ENCODE results near the gene ALK.

Gene ALK

GRCh38 chr2:29599946-29600345, 321.4 kb downstream of the ALK start:
- no peak overlapping the region for H3K9ac ChIP-seq (ENCODE audit: low read length)
- H3K27me3 ChIP-seq (ENCODE audit: control insufficient read depth, insufficient read depth, low read length), result no peaks in the 10 kb centered on the region
- no peaks in the 10 kb centered on the region for H3K4me1 ChIP-seq (ENCODE audit: control insufficient read depth, insufficient read depth, low read length)
- no peaks in the 10 kb centered on the region for H3K36me3 ChIP-seq (ENCODE audit: control insufficient read depth, insufficient read depth, low read length)
- H3K27ac ChIP-seq (ENCODE audit: low read depth, low read length), result no peak overlapping the region
- H3K4me3 ChIP-seq (ENCODE audit: low read length), result no peak overlapping the region

- no peaks in the 10 kb centered on the region for H3K4me1 ChIP-seq (ENCODE audit: control insufficient read depth, insufficient read depth, low read length)
- no peaks in the 10 kb centered on the region for H3K36me3 ChIP-seq (ENCODE audit: control insufficient read depth, insufficient read depth, low read length)
- no peaks in the 10 kb centered on the region for H3K27me3 ChIP-seq (ENCODE audit: control insufficient read depth, insufficient read depth, low read length)
- no peak overlapping the region for H3K9ac ChIP-seq (ENCODE audit: low read length)
- no peak overlapping the region for H3K27ac ChIP-seq (ENCODE audit: low read depth, low read length)
- H3K4me3 ChIP-seq (ENCODE audit: low read length), result no peak overlapping the region
Measured at GRCh38 chr2:29598978-29599377, 322.4 kb downstream of the ALK start.

GRCh38 chr2:29597035-29597434, 324.4 kb downstream of the ALK start:
- H3K9ac ChIP-seq (ENCODE audit: low read length), result no peak overlapping the region
- H3K36me3 ChIP-seq (ENCODE audit: control insufficient read depth, insufficient read depth, low read length), result no peaks in the 10 kb centered on the region
- no peaks in the 10 kb centered on the region for H3K4me1 ChIP-seq (ENCODE audit: control insufficient read depth, insufficient read depth, low read length)
- no peak overlapping the region for H3K4me3 ChIP-seq (ENCODE audit: low read length)
- H3K27me3 ChIP-seq (ENCODE audit: control insufficient read depth, insufficient read depth, low read length), result no peaks in the 10 kb centered on the region
- H3K27ac ChIP-seq (ENCODE audit: low read depth, low read length), result no peak overlapping the region

- Histone ChIP-seq H3K27me3 (ENCODE audit: control insufficient read depth, insufficient read depth, low read length) (no peaks in the 10 kb centered on the region), H3K4me3 (ENCODE audit: low read length) (no peak overlapping the region), H3K4me1 (ENCODE audit: control insufficient read depth, insufficient read depth, low read length) (no peaks in the 10 kb centered on the region), H3K9ac (ENCODE audit: low read length) (no peak overlapping the region), H3K36me3 (ENCODE audit: control insufficient read depth, insufficient read depth, low read length) (no peaks in the 10 kb centered on the region), H3K27ac (ENCODE audit: low read depth, low read length) (no peak overlapping the region)
Measured at GRCh38 chr2:29596584-29596983, 324.8 kb downstream of the ALK start.

GRCh38 chr2:29591600-29591999, 329.8 kb downstream of the ALK start:
- H3K36me3 ChIP-seq (ENCODE audit: control insufficient read depth, insufficient read depth, low read length), result no peaks in the 10 kb centered on the region
- no peaks in the 10 kb centered on the region for H3K27me3 ChIP-seq (ENCODE audit: control insufficient read depth, insufficient read depth, low read length)
- H3K4me1 ChIP-seq (ENCODE audit: control insufficient read depth, insufficient read depth, low read length), result no peaks in the 10 kb centered on the region
- no peak overlapping the region for H3K4me3 ChIP-seq (ENCODE audit: low read length)
- no peak overlapping the region for H3K27ac ChIP-seq (ENCODE audit: low read depth, low read length)
- no peak overlapping the region for H3K9ac ChIP-seq (ENCODE audit: low read length)

- no peaks in the 10 kb centered on the region for H3K27me3 ChIP-seq (ENCODE audit: control insufficient read depth, insufficient read depth, low read length)
- H3K27ac ChIP-seq (ENCODE audit: low read depth, low read length), result no peak overlapping the region
- H3K36me3 ChIP-seq (ENCODE audit: control insufficient read depth, insufficient read depth, low read length), result no peaks in the 10 kb centered on the region
- H3K4me1 ChIP-seq (ENCODE audit: control insufficient read depth, insufficient read depth, low read length), result no peaks in the 10 kb centered on the region
- no peak overlapping the region for H3K4me3 ChIP-seq (ENCODE audit: low read length)
- no peak overlapping the region for H3K9ac ChIP-seq (ENCODE audit: low read length)
Measured at GRCh38 chr2:29590211-29590610, 331.2 kb downstream of the ALK start.

- no peaks in the 10 kb centered on the region for H3K27me3 ChIP-seq (ENCODE audit: control insufficient read depth, insufficient read depth, low read length)
- H3K4me3 ChIP-seq (ENCODE audit: low read length), result no peak overlapping the region
- no peaks in the 10 kb centered on the region for H3K4me1 ChIP-seq (ENCODE audit: control insufficient read depth, insufficient read depth, low read length)
- no peak overlapping the region for H3K9ac ChIP-seq (ENCODE audit: low read length)
- no peak overlapping the region for H3K27ac ChIP-seq (ENCODE audit: low read depth, low read length)
- H3K36me3 ChIP-seq (ENCODE audit: control insufficient read depth, insufficient read depth, low read length), result no peaks in the 10 kb centered on the region
Measured at GRCh38 chr2:29589440-29590103, 331.8 kb downstream of the ALK start.

GRCh38 chr2:29587402-29588190, 333.8 kb downstream of the ALK start:
- Histone ChIP-seq H3K9ac (ENCODE audit: low read length) (no peak overlapping the region), H3K4me1 (ENCODE audit: control insufficient read depth, insufficient read depth, low read length) (no peaks in the 10 kb centered on the region), H3K27ac (ENCODE audit: low read depth, low read length) (no peak overlapping the region), H3K27me3 (ENCODE audit: control insufficient read depth, insufficient read depth, low read length) (no peaks in the 10 kb centered on the region), H3K4me3 (ENCODE audit: low read length) (no peak overlapping the region), H3K36me3 (ENCODE audit: control insufficient read depth, insufficient read depth, low read length) (no peaks in the 10 kb centered on the region)

GRCh38 chr2:29586919-29587318, 334.5 kb downstream of the ALK start:
- Histone ChIP-seq H3K4me1 (ENCODE audit: control insufficient read depth, insufficient read depth, low read length) (no peaks in the 10 kb centered on the region), H3K36me3 (ENCODE audit: control insufficient read depth, insufficient read depth, low read length) (no peaks in the 10 kb centered on the region), H3K9ac (ENCODE audit: low read length) (no peak overlapping the region), H3K27me3 (ENCODE audit: control insufficient read depth, insufficient read depth, low read length) (no peaks in the 10 kb centered on the region), H3K4me3 (ENCODE audit: low read length) (no peak overlapping the region), H3K27ac (ENCODE audit: low read depth, low read length) (no peak overlapping the region)

- H3K36me3 ChIP-seq (ENCODE audit: control insufficient read depth, insufficient read depth, low read length), result no peaks in the 10 kb centered on the region
- no peaks in the 10 kb centered on the region for H3K4me1 ChIP-seq (ENCODE audit: control insufficient read depth, insufficient read depth, low read length)
- H3K27me3 ChIP-seq (ENCODE audit: control insufficient read depth, insufficient read depth, low read length), result no peaks in the 10 kb centered on the region
- H3K4me3 ChIP-seq (ENCODE audit: low read length), result no peak overlapping the region
- no peak overlapping the region for H3K9ac ChIP-seq (ENCODE audit: low read length)
- H3K27ac ChIP-seq (ENCODE audit: low read depth, low read length), result no peak overlapping the region
Measured at GRCh38 chr2:29583548-29584156, 337.7 kb downstream of the ALK start.

GRCh38 chr2:29583104-29583503, 338.3 kb downstream of the ALK start:
- Histone ChIP-seq H3K9ac (ENCODE audit: low read length) (no peak overlapping the region), H3K4me3 (ENCODE audit: low read length) (no peak overlapping the region), H3K4me1 (ENCODE audit: control insufficient read depth, insufficient read depth, low read length) (no peaks in the 10 kb centered on the region), H3K27me3 (ENCODE audit: control insufficient read depth, insufficient read depth, low read length) (no peaks in the 10 kb centered on the region), H3K27ac (ENCODE audit: low read depth, low read length) (no peak overlapping the region), H3K36me3 (ENCODE audit: control insufficient read depth, insufficient read depth, low read length) (no peaks in the 10 kb centered on the region)

- no peak overlapping the region for H3K9ac ChIP-seq (ENCODE audit: low read length)
- H3K4me3 ChIP-seq (ENCODE audit: low read length), result no peak overlapping the region
- no peaks in the 10 kb centered on the region for H3K27me3 ChIP-seq (ENCODE audit: control insufficient read depth, insufficient read depth, low read length)
- no peak overlapping the region for H3K27ac ChIP-seq (ENCODE audit: low read depth, low read length)
- H3K4me1 ChIP-seq (ENCODE audit: control insufficient read depth, insufficient read depth, low read length), result no peaks in the 10 kb centered on the region
- no peaks in the 10 kb centered on the region for H3K36me3 ChIP-seq (ENCODE audit: control insufficient read depth, insufficient read depth, low read length)
Measured at GRCh38 chr2:29582062-29582461, 339.3 kb downstream of the ALK start.
